Measurements from ENCODE around the gene SGIP1.
"Not testable (repeated sequence)": the region's sequence is repeated elsewhere in the genome, so short reads cannot be mapped to it uniquely, and the experiment has no call there.

SGIP1 gene

GRCh38 chr1:66556161-66556611 lies 22.2 kb downstream of the SGIP1 start:
- no peak for DNase-seq

DNA sequence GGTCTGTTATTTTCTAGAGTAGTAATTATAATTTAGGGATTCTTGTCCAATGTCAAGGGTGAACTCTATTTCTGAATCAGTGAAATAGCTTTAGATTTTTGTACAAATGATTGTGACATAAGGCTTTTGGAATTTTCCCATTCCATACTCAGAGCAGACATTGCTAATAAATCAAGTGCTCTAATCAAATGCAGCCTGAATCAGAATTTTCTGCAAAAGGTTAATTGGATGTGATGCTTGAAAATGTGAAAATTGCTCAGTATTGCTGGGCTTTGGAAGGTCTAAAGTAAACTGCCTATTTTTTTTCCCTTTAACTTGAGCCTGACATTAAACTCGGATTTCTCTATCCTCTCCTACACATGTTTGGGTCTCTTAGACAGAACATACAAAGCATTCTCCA lies 23.2 kb downstream of the SGIP1 start:
- DNase-seq = no peak

DNA sequence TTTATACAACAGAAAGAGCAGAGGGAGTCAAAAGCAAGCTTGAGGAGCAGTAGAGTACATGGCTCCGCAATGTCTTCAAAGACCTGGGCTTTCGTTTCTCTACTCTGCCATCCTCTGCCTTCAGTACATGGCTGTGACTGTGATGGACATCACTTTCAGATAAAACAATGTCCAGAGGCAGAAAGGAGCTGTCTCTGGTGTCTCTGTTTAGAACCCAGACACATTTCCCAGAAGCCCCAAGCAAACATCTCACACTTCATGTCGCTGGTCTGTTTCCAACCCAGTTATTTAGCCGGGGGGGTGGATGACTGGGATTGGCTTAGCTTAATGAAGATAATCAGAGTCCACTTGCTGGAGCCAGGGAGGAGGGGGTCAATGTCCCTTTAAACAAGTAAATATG lies 25.6 kb downstream of the SGIP1 start:
- no peak for DNase-seq

- no peak for DNase-seq
These were observed 28.6 kb downstream of the SGIP1 start for GRCh38 chr1:66562561-66562960.

GRCh38 chr1:66563094-66563800 lies 29.3 kb downstream of the SGIP1 start:
- DNase-seq = no peak

GRCh38 chr1:66563941-66564630 lies 30.1 kb downstream of the SGIP1 start:
- no peak for DNase-seq

DNA sequence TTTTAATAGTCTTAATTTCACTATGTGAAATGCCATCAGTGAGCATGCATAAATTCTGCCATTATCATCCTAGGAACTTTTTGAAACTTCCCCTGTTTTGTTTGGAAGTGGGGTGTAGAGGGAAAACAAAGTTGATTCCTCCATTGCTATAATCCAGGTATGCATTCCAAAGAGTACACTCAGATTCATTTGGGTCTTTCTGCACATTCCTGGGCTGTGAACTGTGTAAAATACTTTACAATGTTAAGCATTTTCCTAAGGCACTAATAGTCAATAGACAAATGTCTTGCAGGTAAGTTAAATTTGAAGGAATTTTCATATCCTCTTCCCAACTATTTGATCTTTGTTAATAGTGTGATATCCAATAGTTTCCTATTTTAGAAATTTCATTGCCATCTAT lies 36.2 kb downstream of the SGIP1 start:
- DNase-seq = no peak

DNA sequence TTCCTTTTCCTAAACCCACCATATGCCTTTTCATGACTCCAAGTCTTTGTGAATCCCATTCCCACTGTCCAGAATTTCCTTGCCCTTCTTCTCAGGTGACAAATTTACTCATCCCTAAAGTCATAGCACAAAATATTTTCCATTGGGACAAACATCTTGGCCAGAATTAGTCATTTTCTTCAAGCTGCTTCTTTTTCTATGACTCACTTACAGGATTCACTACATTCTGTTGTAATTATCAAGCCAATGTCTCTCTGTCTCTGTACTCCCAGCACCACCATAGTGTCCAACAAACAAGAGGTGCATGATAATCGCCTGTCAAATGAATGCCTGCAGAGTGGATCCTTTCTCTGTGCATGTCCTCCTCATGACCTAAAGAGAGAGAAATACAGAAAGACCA lies 37.8 kb downstream of the SGIP1 start:
- DNase-seq = no peak

DNA sequence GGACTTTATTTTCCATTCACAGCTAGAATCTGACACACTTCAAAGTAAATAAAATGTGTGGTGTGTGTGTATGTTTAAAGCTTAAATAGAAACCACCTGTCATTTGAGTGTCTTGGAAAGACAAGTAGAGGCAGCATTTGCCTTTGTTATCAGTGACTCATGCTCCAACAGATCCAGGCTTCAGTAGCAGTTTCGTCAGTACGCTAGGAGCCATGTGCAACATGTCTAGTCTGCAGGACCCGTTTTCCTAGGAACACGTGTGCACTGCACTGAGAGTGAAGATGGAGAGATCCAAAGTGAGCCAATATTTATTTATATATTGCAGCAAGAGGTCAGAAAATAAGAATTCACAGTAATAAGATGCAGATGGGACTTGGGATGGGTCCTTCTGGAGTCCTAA lies 41.8 kb downstream of the SGIP1 start:
- no peak for DNase-seq

- DNase-seq = no peak
These were observed 42.7 kb downstream of the SGIP1 start for GRCh38 chr1:66576645-66577044.

- DNase-seq = no peak
These were observed 44.9 kb downstream of the SGIP1 start for GRCh38 chr1:66578841-66579240.

DNA sequence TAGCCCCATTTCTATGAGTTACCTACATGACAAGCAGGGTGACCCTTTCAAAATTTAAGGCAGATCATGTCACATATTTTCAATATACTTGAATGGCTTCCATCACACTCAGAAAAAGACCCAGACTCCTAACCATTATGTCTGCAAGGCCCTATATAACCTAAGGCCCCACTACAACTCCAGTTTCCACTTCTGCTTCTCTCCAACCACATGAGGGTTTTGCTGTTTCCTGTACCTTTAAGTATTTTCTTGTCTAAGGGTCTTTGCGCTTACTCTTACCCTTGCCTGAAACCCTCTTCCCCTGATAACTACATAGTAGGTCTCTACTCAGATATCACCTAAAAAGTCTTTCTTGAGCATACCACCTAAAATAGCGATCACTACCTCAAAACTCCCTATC lies 46.1 kb downstream of the SGIP1 start:
- DNase-seq = no peak

- DNase-seq = no peak
These were observed 49.1 kb downstream of the SGIP1 start for GRCh38 chr1:66583021-66583420.

DNA sequence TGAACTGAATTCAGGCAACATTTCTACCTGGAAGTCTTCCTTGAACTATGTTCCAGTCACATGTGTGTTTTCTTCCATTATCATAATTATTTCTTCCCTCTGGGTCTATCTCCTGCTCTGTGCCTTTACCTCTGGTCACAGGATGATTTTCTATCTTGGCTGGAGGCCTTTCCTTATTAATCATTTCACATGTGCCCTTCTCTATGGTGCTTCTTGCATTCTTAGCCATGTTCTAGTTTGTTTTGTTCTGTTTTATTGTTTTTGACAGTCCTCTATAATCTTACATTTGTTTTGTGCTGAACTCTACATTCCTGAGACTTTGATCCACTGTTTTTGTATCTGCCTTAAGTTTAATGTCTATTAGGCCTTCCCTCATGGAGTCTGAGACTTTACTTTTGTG lies 51.0 kb downstream of the SGIP1 start:
- no peak for DNase-seq

DNA sequence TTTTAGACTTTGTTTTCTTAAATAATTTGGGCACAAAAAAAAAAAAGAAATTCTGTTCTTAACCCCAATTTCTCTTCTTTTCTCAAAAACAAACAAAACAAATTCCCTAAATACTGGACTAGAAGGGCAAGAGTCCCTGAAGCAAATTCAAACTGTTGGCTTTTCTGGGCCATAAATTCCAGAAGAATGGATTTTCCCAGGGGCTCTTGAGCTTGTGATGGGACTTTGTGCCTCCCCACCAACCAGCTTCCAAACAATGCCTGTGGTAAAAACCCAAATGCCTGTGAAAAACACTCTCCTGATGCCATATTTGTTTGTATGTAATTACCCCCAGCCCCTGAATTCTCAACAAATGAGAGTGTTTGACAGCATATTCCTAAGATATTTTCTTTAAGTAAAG lies 55.4 kb downstream of the SGIP1 start:
- no peak for DNase-seq

DNA sequence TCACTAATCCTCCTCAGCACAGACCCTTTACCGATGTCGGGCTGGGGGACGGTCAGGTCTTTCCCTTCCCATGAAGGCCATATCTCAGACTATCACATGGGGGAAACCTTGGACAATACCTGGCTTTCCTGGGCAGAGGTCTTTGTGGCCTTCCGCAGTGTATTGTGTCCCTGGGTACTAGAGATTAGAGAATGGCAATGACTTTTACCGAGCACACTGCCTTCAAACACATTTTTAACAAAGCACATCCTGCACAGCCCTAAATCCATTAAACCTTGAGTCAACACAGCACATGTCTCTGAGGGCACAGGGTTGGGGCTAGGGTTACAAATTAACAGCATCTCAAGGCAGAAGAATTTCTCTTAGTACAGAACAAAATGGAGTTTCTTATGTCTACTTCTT lies 58.2 kb downstream of the SGIP1 start:
- not testable (repeated sequence) for DNase-seq

DNA sequence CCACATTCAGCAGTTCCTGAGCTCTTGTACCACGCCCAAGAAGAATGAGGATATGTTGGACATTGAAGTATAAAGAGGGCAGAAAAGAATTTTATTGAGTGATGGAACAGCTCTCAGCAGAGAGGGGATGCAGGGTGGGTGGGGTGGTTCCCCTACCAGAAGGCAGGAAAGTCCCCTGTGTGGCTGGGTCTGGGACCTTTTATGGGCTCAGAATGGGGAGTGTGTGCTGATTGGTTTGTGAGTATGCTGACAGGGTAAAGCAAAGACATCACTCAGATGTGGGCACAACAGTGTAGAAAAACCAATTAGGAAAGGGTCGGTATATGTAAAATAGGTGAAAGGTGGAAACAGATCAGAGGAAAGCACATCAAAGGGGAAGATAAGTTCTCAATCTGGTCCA lies 62.2 kb downstream of the SGIP1 start:
- no peak for DNase-seq

- DNase-seq = no peak
These were observed 63.5 kb downstream of the SGIP1 start for GRCh38 chr1:66597500-66597899.

DNA sequence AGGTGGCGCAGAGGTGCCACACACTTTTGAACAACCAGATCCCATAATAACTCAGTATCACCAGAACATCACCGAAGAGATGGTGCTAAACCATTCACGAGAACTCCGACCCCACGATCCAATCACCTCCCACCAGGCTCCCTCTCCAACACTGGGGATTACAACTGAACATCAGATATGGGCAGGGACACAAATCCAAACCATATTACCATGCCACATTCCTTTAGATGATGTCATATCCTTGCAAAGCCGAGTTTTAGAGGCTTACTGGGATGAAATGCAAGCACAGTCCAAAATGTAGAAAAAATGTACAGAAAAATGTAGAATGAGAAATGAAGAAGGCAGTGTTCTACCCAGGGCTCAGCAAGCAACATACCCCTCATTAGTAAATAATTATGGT lies 64.7 kb downstream of the SGIP1 start:
- no peak for DNase-seq

- no peak for DNase-seq
These were observed 65.4 kb downstream of the SGIP1 start for GRCh38 chr1:66599346-66599745.

DNA sequence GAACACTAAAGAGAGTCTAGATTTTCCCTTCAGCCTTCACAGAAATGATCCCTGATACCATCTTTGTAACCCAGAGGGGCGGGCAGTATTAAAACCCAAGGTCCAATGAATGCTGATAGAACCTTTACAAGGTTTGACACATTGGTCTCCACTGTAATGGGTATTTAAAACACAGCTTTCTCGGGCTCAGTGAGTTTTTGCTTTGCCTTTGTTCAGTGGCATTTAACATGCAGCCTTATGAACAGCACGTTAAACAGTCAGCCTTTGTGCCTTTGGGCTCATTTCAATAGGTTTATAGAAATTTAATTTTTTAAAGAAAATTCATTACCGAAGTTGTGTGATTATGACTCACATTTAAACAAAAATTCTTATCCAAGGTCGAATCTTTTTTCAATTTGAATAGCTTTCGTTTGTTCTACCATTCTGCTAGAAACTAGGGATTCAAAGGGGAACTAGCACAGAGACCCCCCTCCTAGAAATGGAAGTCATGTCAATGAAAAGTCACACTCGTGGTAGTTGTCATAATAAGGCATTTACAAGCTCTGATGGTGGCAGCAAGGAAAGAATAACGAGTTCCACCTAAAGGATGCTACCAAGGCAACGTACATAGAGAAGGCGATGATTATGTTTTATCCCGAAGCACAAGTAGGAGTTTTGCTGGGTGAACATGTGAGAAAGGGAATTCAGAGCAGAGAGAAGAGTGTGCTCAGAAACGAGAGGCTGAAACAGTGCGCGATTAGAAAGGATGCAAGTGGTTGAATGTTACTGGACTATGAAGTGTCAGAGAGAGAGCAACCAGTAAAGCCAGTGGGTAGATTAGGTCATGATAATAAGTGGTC lies 66.2 kb downstream of the SGIP1 start:
- DNase-seq = no peak

DNA sequence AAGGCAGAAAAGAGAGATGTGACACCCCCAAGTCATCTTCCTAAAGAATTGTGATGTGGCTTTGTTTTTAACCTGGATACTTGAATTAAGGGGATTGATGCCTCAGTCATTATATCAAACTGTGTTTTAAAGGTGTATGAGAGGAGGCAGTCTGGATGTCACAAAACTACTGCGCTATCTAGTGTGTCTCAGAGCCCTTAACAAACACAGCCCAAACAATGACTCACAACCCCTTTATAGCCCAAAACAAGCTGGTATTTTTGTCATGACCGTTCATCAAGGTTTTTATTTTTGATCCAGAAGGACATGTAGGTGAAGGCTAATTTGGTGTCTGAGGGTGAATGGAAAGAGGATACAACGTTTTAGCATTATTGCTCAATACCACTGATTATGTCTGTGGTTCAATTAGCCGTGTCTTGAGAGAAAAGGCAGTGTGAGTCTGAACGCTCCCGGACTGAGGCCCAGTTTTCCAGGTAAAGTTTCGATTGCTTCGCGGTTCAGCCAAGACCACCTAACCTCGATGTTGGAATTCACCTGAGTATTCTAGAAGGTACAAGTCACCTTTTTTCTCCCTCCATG lies 71.6 kb downstream of the SGIP1 start:
- no peak for DNase-seq

DNA sequence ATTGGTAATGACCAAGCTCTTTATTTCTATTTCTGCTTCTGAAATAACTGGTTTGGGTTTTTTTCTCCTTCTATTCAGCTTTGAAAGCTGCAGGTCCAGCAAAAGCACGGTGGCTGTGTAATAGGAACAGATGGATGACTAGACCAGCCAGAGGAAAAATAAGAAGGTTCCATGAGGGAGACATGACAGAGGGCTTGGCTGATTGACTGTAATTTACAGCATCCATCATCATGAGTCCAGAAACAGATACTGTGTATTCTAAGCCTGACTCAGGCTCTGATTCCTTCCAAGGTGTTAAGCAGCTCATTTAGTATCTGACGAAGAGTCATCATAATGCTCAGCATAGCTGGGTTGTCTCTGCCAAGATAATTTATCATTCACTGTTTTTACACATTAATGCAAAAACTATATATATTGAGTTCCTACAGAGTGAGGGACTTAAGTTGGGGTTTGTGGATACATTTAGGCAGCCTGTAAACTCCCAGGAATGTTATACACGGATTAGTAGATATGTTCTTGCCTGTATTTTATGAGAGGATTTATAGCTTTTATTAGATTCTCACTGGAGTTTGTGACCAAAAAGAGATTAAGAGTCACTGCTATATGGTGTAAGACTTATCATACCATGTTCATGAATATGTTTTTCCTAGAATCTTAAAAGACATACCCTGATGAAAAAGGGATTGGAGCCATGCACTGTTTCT lies 72.6 kb downstream of the SGIP1 start:
- no peak for DNase-seq
